Fibroblast of the conjunctiva (primary cell): ENCODE data around the gene SLC35G6.
"Not testable (repeated sequence)": the region's sequence is repeated elsewhere in the genome, so short reads cannot be mapped to it uniquely, and the experiment has no call there.

Source experiments
- DNase-seq: peaks from one replicate; pipeline ENCODE4 v3.0.0-alpha.2; 2010; ENCODE audit warnings: low read depth

The SLC35G6 gene

GRCh38 chr17:7481275-7481674, at the start of gene SLC35G6:
Gene SLC35G6 (plus strand): TSS chr17:7481446. CDS start chr17:7481517, 71 bp downstream.
- DNase-seq, result not testable (repeated sequence)

GRCh38 chr17:7432296-7432695, 49.0 kb upstream of the SLC35G6 start:
- no peak for DNase-seq

DNA sequence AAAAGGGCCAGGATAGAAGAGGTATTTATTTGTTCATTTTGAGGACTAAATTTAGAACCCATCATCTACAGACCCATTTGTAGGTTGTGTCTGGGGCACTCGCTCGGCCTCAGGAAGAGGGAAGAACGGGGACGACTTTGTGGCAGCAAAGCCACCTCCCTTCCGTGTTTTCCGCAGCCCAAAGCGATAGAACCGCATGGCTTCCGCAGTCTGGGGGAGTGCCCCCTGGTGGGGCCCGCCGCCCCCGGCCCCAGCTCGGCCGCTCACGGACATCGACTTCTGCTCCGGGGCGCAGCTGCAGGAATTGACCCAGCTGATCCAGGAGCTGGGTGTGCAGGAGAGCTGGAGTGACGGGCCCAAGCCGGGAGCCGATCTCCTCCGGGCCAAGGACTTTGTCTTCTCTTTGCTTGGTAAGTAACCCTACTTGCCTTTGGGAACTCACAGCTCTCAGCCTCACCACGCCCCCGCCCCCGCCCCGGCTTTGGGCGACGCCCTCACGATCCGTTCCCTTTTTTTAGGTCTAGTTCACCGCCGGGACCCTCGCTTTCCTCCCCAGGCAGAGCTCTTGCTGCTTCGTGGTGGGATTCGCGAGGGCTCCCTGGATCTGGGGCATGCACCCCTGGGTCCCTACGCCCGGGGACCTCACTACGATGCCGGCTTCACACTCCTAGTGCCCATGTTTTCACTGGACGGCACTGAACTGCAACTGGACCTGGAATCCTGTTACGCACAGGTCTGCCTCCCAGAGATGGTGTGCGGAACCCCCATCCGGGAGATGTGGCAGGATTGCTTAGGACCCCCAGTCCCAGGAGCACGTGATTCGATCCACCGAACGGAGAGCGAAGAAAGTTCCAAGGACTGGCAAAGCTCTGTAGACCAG, 45.3 kb upstream of the SLC35G6 start:
- DNase-seq, result no peak

DNA sequence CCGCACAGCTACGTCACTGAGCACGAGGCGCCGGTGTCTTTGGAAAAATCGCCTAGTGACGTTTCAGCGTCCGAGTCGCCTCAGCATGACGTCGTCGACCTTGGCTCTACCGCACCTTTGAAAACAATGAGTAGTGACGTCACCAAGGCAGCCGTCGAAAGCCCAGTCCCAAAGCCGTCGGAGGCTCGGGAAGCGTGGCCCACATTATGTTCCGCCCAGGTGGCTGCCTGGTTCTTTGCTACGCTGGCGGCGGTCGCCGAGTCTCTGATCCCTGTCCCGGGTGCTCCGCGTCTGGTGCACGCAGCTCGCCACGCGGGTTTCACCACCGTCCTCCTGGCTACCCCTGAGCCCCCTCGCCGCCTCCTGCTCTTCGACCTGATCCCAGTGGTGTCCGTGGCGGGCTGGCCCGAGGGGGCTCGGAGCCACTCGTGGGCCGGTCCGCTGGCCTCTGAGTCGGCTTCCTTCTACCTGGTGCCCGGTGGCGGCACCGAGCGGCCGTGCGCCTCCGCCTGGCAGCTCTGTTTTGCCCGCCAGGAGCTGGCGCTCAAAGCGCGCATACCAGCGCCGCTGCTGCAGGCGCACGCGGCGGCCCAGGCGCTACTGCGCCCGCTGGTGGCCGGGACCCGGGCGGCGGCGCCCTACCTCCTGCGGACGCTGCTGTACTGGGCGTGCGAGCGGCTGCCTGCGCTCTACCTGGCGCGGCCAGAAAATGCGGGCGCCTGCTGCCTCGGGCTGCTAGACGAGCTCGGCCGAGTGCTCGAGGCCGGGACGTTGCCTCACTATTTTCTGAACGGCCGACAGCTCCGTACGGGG, 44.5 kb upstream of the SLC35G6 start:
- DNase-seq, result peak; percentile 43

DNA sequence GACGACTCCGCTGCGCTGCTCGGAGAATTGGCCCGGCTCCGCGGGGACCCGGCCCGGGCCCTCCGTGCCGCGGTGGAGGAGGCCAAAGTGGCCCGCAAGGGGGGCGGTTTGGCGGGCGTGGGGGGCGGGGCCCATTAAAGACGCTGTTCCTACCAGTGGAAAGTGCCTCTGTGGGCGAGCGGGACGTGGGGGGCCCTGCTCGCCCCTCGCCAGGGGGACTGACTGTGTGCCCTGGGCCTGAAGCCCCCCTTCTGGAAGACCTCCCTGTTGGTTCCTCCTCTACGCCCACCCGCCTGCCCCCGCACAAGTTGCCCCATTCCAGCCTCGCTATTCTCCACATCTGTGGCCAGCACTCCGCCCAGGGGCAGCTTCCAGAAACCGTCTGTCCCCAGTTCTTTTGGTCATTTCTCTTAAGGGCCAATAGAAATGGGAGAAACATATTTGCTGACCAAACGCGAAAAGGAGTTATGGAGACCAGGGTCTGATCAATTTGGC, 43.8 kb upstream of the SLC35G6 start:
- DNase-seq, result no peak

- DNase-seq, result no peak
These were observed 43.2 kb upstream of the SLC35G6 start for GRCh38 chr17:7437950-7438614.

DNA sequence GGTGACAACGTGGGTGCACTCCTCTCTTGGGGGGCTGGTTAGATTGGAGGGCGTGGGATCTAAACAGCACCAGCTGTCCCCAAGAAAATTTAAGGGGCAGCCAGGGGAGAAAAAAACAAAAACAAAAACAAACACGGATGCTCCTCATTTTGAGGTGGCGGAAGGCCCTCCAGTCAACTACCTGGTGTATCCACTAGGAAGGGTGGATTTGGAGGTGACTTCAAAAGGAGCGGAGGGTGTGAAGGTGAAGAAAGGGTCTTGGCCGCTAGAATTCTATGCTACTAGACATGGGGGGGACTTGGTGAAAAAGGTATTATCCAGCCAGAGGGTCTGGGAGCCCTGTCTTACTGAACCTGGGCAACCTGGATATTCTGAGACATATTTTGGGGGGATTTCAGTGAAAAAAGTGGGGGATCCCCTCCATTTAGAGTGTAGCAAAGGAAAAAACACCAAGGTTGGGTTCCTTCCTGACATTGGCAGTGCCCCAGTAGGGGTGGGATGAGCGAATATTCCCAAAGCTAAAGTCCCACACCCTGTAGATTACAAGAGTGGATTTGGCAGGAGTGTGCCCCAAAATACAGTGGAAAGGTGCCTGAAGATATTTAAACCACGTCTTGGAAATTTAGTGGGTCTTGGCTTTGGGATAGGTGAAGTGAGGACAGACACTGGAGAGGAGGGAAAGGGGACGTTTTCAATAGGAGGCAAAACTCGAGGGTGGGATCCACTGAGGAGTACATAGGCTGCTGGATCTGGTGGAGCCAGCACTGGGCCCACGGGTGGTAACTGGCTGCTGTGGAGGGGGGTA, 42.4 kb upstream of the SLC35G6 start:
- no peak for DNase-seq

DNA sequence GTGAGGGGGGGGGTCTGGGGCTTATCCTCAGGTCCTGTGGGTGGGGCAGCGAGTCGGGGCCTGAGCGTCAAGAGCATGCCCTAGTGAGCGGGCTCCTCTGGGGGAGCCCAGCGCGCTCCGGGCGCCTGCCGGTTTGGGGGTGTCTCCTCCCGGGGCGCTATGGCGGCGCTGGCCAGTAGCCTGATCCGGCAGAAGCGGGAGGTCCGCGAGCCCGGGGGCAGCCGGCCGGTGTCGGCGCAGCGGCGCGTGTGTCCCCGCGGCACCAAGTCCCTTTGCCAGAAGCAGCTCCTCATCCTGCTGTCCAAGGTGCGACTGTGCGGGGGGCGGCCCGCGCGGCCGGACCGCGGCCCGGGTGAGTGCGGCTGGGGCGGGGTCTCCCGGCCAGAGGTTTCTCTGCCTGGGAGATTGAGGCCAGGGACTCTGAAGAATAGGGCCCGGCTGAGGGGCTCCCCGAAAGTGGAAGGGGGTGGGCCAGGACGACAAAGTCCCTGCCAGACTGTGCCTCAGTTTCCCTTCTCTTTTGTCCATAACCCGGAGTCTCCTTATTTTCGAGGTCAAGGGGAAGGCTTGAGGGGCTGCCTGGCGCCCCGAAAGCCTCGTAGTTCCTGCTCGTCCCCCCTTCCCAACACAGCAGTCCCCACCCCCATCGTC, 41.7 kb upstream of the SLC35G6 start, which contains the start of gene FGF11:
FGF11 (plus strand) TSS at position 51 of the 651 bp plus-strand sequence; CDS start at position 160, 109 bp downstream.
- DNase-seq, result no peak

GRCh38 chr17:7440113-7440833, 41.0 kb upstream of the SLC35G6 start:
- DNase-seq, result no peak

DNA sequence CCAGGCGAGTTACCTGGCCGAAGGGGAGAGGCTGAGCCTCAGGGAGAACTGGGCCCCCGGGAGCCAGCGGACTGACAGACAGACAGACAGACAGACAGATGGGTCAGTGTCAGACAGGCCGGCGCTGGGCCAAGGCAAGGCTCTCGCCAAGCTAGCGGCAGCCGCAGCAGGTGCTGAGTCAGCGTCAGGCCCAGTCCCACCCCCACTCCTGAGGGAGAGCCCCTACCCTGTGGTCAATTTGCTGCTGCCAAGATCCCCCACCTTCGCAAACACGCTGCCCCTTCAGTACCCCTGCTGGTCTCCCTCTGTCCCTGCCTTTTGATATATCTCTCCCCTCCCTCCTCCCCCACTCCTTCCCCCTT, 40.4 kb upstream of the SLC35G6 start:
- DNase-seq, result no peak

- no peak for DNase-seq
These were observed 40.0 kb upstream of the SLC35G6 start for GRCh38 chr17:7441266-7441665.

- no peak for DNase-seq
These were observed 39.1 kb upstream of the SLC35G6 start for GRCh38 chr17:7442142-7442541.

DNA sequence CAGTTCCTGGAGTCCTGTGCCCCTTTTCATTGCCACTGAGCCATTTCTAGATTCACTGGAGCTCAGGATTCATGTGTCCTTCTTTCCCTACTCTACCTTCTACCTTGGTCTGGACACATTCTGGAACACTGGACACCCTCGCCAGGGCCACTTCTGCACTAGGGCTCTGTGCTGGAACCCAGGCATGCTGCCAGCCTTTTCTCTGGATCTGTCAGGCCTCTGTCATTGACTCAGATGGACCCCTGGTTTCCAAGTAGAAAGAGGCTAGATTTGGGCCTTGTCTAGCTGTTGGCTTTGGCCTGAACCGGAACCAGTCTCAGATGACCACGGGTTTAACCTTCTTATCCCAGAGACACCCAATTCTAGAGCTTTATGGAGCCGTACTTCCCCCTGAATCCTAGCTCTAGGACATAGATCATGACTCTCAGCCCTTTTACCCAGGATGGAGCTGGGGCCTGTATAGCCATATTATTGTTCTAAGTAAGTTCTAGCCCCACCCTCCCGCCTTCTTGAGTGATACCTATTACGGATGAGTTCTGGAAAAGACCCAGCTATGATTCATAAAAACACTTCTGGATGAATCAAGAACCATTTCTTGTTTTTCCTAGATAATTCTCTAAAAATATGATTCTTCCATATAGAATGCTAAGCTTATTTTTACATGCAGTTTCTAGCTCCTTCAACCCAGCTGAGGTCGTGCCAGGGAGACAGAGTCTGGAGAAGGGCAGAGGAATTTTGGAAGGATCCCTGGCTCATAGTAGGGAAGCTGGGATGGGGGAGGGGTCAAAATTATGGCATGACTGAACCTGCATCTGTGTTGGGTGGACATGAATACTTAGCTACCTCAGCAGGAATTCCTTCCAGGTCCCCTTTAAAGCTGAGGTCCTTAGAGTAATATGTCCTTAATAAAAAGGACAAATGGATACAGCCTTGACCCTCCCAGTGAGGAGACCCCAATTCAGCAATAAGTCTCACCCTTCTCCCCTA, 37.5 kb upstream of the SLC35G6 start:
- peak; percentile 9 for DNase-seq

DNA sequence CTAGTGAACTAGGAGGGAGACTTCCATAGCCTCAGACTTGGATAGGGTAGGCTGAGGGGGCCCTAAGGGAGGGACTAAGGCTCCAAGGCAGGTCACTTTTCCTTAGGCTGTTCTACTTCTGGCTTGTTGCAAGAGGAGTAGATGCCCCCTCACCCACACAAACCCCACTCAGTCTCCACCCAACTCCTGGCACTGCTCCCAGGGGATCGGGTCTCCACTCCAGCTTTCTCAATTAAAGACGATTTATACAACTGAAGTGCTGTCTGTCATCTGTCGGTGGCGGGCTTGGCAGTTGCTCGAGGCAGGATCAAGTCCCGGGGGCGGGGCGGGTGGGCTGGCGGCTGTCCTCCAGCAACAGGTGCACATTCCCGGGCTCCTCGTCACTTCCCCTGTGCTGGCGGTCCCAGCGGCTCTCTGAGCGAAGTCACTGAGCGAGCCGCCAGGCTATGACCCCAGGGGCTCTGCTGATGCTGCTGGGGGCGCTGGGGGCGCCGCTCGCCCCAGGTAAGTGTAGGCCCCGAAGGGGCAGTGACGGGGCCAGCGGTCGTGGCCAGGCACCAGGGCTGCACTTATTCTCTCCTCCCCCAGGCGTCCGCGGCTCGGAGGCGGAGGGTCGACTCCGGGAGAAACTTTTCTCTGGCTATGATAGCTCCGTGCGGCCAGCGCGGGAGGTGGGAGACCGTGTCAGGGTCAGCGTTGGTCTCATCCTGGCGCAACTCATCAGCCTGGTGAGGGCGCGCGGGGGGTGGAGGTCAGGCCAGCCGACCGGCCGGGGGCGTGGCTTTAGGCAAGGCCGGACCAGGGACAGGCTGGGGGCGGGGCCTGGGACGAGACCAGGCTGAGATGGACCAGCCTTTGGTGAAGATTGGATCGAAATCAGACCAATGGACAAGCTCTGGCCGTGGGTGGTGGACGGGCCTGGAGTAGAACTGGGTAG, 36.3 kb upstream of the SLC35G6 start, which contains the start of gene CHRNB1:
CHRNB1 (plus strand) TSS at position 380 of the 937 bp plus-strand sequence; CDS start at position 447, 67 bp downstream.
- no peak for DNase-seq

GRCh38 chr17:7445619-7445968, 35.7 kb upstream of the SLC35G6 start:
- DNase-seq, result no peak

DNA sequence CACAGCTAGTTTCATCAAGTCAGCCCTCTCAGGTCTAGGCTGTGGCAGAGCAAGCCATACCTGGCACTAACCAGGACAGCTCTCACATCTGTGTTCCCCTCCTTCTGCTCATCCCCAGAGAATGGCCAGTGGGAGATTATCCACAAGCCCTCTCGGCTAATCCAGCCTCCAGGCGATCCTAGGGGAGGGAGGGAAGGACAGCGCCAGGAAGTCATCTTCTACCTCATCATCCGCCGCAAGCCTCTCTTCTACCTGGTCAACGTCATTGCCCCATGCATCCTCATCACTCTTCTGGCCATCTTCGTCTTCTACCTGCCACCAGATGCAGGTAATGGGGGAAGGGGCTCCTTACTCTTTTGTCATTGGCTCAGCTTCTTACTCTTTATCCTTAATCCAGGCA, 32.8 kb upstream of the SLC35G6 start:
- no peak for DNase-seq

- no peak for DNase-seq
These were observed 21.2 kb upstream of the SLC35G6 start for GRCh38 chr17:7459961-7460545.
